Loucy (cell line): ENCODE data around the gene FZD8.

ENCODE experiments used
- CTCF ChIP-seq: fragments of 200-600 bp; sonication (generic); conservative IDR thresholded peaks from 2 replicates; pipeline ENCODE4 v1.5.1; 2014; ENCODE audit warnings: mild to moderate bottlenecking, antibody characterized with exemption, low read length
- EZH2phosphoT487 ChIP-seq: fragments of 200-600 bp; IDR thresholded peaks from 2 replicates; pipeline ENCODE4 v1.6.1; 2018; ENCODE audit warnings: antibody characterized with exemption, mild to moderate bottlenecking, moderate library complexity, borderline replicate concordance

GRCh38 chr10:35685402-35685801, 43.3 kb upstream of the FZD8 start:
- TF ChIP-seq CTCF: no peak
- no peak for TF ChIP-seq EZH2phosphoT487
